K562 (cell line): Measurements from ENCODE around the gene UBE2L6. TPM values are rescaled to one million over a fixed set of nuclear protein-coding genes. Genes with fewer than 3 reads are reported as not detected.

Experiments
- ATAC-seq: fragments of 200-7000 bp; cut with Tn5 transposase; 3 replicates; pipeline ENCODE4 v1.9.1; 2020; ENCODE audit warnings: moderate library complexity
- BruUV-seq: library from RNA; stranded (reverse); fragments of 400-500 nt; replicated peaks from 2 replicates; lab custom pipeline; 2021; lab: Mats Ljungman, UMichigan
- CTCF ChIA-PET: fragments of 300-600 bp; formaldehyde crosslinking; extraction: SDS; loops from one replicate; lab custom pipeline; 2021; ENCODE audit warnings: low intra/inter-chr PET ratio; lab: Yijun Ruan, JAX
- POLR2A ChIA-PET: fragments of 300-600, 350-650 bp; sonication (Branson Sonifier 250); formaldehyde crosslinking; extraction: SDS; loops from one replicate; lab custom pipeline; 2021; ENCODE audit warnings: antibody characterized with exemption, inconsistent platforms; lab: Yijun Ruan, JAX
- DNase-seq, 4 experiments: peaks; one replicate each; pipeline versions ENCODE4 v3.0.0 to v3.0.0-alpha.2; 2011 to 2018; ENCODE audit warnings: low spot score in 3 of 4, mixed read lengths in 3 of 4; ENCODE audit errors: extremely low read depth in 1 of 4
- FAIRE-seq: peaks from 2 replicates; lab custom pipeline; 2011; peaks lifted over from hg19 to GRCh38; lab: Jason Lieb, UNC
- H2AFZ ChIP-seq: 2 replicates; pipeline ENCODE4 v1.6.0; 2011; ENCODE audit warnings: low read depth, low read length, control low read depth, inconsistent platforms
- H3K27ac ChIP-seq: fragments of 200-600 bp; 3 replicates; pipeline ENCODE4 v1.8.0; 2011; ENCODE audit warnings: low read depth, mild to moderate bottlenecking, control low read depth, inconsistent platforms, low read length, moderate library complexity, mixed read lengths; ENCODE audit errors: extremely low read depth
- H3K27me3 ChIP-seq, 2 experiments: fragments of 300-600 bp in 1 of 2; 2 replicates in 1 of 2; 3 replicates in 1 of 2; pipeline versions ENCODE4 v1.6.0 to v1.8.0; 2011; ENCODE audit warnings: inconsistent platforms in 2 of 2, low read length in 2 of 2, mild to moderate bottlenecking in 1 of 2, mixed read lengths in 1 of 2, moderate library complexity in 1 of 2; ENCODE audit not compliant: control insufficient read depth in 2 of 2, insufficient read depth in 2 of 2
- H3K36me3 ChIP-seq: fragments of 300-600 bp; 3 replicates; pipeline ENCODE4 v1.8.0; 2011; ENCODE audit warnings: mild to moderate bottlenecking, low read length, inconsistent platforms; ENCODE audit not compliant: control insufficient read depth, insufficient read depth
- H3K4me1 ChIP-seq, 2 experiments: fragments of 200-600 bp in 1 of 2; replicated peaks in 1 of 2; 2 replicates in 1 of 2; 3 replicates in 1 of 2; pipeline versions ENCODE4 v1.5.1 to v1.8.0; 2011; ENCODE audit warnings: inconsistent platforms in 2 of 2, low read length in 2 of 2, mild to moderate bottlenecking in 1 of 2, mixed read lengths in 1 of 2, moderate library complexity in 1 of 2; ENCODE audit not compliant: control insufficient read depth in 2 of 2, insufficient read depth in 2 of 2
- H3K4me2 ChIP-seq: 2 replicates; pipeline ENCODE4 v1.6.1; 2011; ENCODE audit warnings: low read length, control low read depth, inconsistent platforms, mixed read lengths; ENCODE audit not compliant: insufficient read depth
- H3K4me3 ChIP-seq: fragments of 200-600 bp; sonication (generic), shearing (Covaris generic); 2 replicates; pipeline ENCODE4 v1.5.1; 2016; ENCODE audit warnings: control low read depth, inconsistent platforms
- H3K79me2 ChIP-seq: fragments of 200-600 bp; 3 replicates; pipeline ENCODE4 v1.8.0; 2011; ENCODE audit warnings: low read length, inconsistent platforms; ENCODE audit not compliant: control insufficient read depth, insufficient read depth
- H3K9ac ChIP-seq, 2 experiments: 2 replicates each; pipeline versions ENCODE4 v1.6.0 to v1.6.1; 2011; ENCODE audit warnings: low read depth in 2 of 2, low read length in 2 of 2, control low read depth in 1 of 2, inconsistent platforms in 1 of 2, mild to moderate bottlenecking in 1 of 2, mixed read lengths in 1 of 2; ENCODE audit not compliant: insufficient read depth in 1 of 2
- H3K9me1 ChIP-seq: one replicate; pipeline ENCODE4 v1.6.0; 2011; ENCODE audit warnings: inconsistent platforms, mild to moderate bottlenecking, low read length, moderate library complexity; ENCODE audit not compliant: control insufficient read depth, insufficient read depth
- H3K9me3 ChIP-seq: replicated peaks from 2 replicates; pipeline ENCODE4 v1.5.1; 2011; ENCODE audit warnings: low read depth, low read length, inconsistent platforms; ENCODE audit not compliant: control insufficient read depth, insufficient read depth
- H4K20me1 ChIP-seq: replicated peaks from 2 replicates; pipeline ENCODE4 v1.6.1; 2011; ENCODE audit warnings: low read length, inconsistent platforms, mixed read lengths; ENCODE audit not compliant: control insufficient read depth, insufficient read depth
- HSF4 ChIP-seq: fragments of 250-450 bp; sonication (Bioruptor Pico); IDR thresholded peaks from 2 replicates; pipeline ENCODE4 v2.1.2; 2022; ENCODE audit warnings: mild to moderate bottlenecking, moderate library complexity, borderline replicate concordance
- ZNF121 ChIP-seq: sonication (generic); formaldehyde crosslinking; conservative IDR thresholded peaks from 2 replicates; pipeline ENCODE4 v1.8.0; 2022; ENCODE audit warnings: missing genetic modification reagents
- ZNF134 ChIP-seq: fragments of 250-450 bp; sonication (Bioruptor Pico); conservative IDR thresholded peaks from 2 replicates; pipeline ENCODE4 v1.4.0; 2020
- WGBS: fragments of 100-300 bp; shearing (Covaris generic); methylation state at CpG from one replicate; pipeline ENCODE4 v1.1.6; 2016; ENCODE audit warnings: low coverage, mixed read lengths; ENCODE audit not compliant: insufficient coverage; ENCODE audit errors: missing lambda C conversion rate; 5-methylcytosine and 5-hydroxymethylcytosine counted together
- in situ Hi-C: fragments of 300-500 bp; cut with MboI; formaldehyde crosslinking; loops from 4 replicates; pipeline ENCODE4 v1.15.0; 2018; ENCODE audit warnings: inconsistent platforms, mixed read lengths
- intact Hi-C: fragments of 100-400 bp; cut with micrococcal nuclease; formaldehyde crosslinking; loops from 2 replicates; pipeline ENCODE4 v1.14.2; 2022
- polyA plus RNA-seq, 8 experiments: library from polyadenylated mRNA; depleted of rRNA in 4 of 8; stranded (reverse) in 5 of 8; unstranded in 3 of 8; fragments of >200 nt; fragmentation: Nextera tagmentation in 2 of 8; fragmentation: Illumina TruSeq in 1 of 8; extraction: Ambion mirVana in 2 of 8; extraction: Trizol in 1 of 8; gene quantifications; 2 replicates each; pipeline versions ENCODE4 v1.2.1 to v1.2.3, GENCODE V29; 2011 to 2014; ENCODE audit warnings: inconsistent platforms in 1 of 8, missing spikeins in 1 of 8
- total RNA-seq, 7 experiments: library from RNA; depleted of rRNA in 6 of 7; stranded (reverse); fragments of >200 nt in 6 of 7; fragmentation: Illumina TruSeq in 2 of 7; extraction: Trizol in 2 of 7; gene quantifications; 2 replicates each; pipeline versions ENCODE4 v1.2.1 to v1.2.3, GENCODE V29; 2011 to 2021; ENCODE audit warnings: low replicate concordance in 1 of 7
- TF ChIP-seq, protein P1 (sequence below): fragments of 450-650 bp; IDR thresholded peaks from 2 replicates; pipeline ENCODE4 v1.6.1; 2014; ENCODE audit warnings: low read depth, mild to moderate bottlenecking, moderate library complexity, borderline replicate concordance

Gene UBE2L6
- total and polyA plus RNA-seq, 9 of the 15 experiments (the other 6 are each of a cell fraction or from before 2014, with no cell fraction given), result 5.9 to 24.9 (median 9.7) TPM

DNA sequence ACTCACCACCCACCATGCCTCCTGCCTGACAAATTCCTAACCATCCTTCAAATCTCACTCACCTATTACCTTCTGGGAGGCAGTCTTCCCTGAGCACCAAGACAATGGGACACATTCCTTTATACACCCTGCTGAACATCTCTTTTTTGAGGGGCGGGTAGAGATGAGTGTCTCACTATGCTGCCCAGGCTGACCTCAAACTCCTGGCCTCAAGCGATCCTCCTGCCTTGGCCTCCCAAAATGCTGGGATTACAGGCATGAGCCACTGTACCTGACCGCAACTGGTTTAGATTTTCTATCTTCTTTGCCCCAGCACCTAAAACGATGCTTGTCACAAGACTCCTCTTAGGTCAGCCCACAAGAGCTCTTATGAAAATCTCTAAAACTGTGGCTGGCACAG, 44.1 kb downstream of the UBE2L6 start:
- intact Hi-C loops (no loop called here), in situ Hi-C loops (loop anchor here (10.0 kb wide), 1 partner anchor 179 kb away; no protein-coding TSS in a partner anchor)
- ChIA-PET POLR2A (interaction anchor here (1.0 to 4.3 kb wide), 2 partner anchors 7 to 15 kb away, joined by 3 to 31 read pairs; partner anchors contain the start of gene SLC43A1), CTCF (no interaction called here)
- H3K9me1 ChIP-seq, result no peaks in the 10 kb centered on the region
- no peak overlapping the region for H2AFZ ChIP-seq
- WGBS, result 73% methylated on average over 4 of the region's 4 CpGs
- H3K79me2 ChIP-seq, result peaks cover 14% of the 10 kb centered on the region
- H3K27ac ChIP-seq, result no peak overlapping the region
- no peaks in the 10 kb centered on the region for H4K20me1 ChIP-seq
- FAIRE-seq (no peak), DNase-seq (no peak), ATAC-seq (no peak)
- no peak overlapping the region for H3K4me2 ChIP-seq
- H3K4me1 ChIP-seq, result peaks cover 0 to 12% of the 10 kb centered on the region in 2 experiments; a peak in 3 of 5 replicates
- H3K4me3 ChIP-seq, result no peak overlapping the region
- H3K27me3 ChIP-seq, result no peaks in the 10 kb centered on the region
- peaks cover 18% of the 10 kb centered on the region for H3K36me3 ChIP-seq
- H3K9me3 ChIP-seq, result no peaks in the 10 kb centered on the region
- no TSS peak for BruUV-seq
- TF ChIP-seq, protein P1, sequence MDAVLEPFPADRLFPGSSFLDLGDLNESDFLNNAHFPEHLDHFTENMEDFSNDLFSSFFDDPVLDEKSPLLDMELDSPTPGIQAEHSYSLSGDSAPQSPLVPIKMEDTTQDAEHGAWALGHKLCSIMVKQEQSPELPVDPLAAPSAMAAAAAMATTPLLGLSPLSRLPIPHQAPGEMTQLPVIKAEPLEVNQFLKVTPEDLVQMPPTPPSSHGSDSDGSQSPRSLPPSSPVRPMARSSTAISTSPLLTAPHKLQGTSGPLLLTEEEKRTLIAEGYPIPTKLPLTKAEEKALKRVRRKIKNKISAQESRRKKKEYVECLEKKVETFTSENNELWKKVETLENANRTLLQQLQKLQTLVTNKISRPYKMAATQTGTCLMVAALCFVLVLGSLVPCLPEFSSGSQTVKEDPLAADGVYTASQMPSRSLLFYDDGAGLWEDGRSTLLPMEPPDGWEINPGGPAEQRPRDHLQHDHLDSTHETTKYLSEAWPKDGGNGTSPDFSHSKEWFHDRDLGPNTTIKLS, result no peak
- TF ChIP-seq ZNF121 (CRISPR knock-in tag) (peak; percentile 54; the same call in 1 of the 2 replicates), HSF4 (CRISPR knock-in tag) (no peak), ZNF134 (CRISPR knock-in tag) (no peak)
- no peak overlapping the region for H3K9ac ChIP-seq
